HepG2 (cell line): ENCODE data around the gene DPEP1. TPM values are rescaled to one million over a fixed set of nuclear protein-coding genes. Genes with fewer than 3 reads are reported as not detected.

Experiments
- ATF3 ChIP-seq: sonication (generic); formaldehyde crosslinking; IDR thresholded peaks from 2 replicates; pipeline ENCODE4 v1.4.0; 2020; ENCODE audit warnings: missing genetic modification reagents
- CEBPG ChIP-seq: IDR thresholded peaks from 2 replicates; pipeline ENCODE4 v1.6.1; 2016
- FOXK1 ChIP-seq: sonication (generic); formaldehyde crosslinking; IDR thresholded peaks from 2 replicates; pipeline ENCODE4 v1.4.0; 2020; ENCODE audit warnings: low read depth, missing genetic modification reagents, borderline replicate concordance
- HBP1 ChIP-seq: IDR thresholded peaks from 2 replicates; pipeline ENCODE4 v1.6.1; 2016; ENCODE audit warnings: low read depth, control low read depth
- KDM6A ChIP-seq: IDR thresholded peaks from 2 replicates; pipeline ENCODE4 v1.6.1; 2016; ENCODE audit warnings: low read depth
- KLF11 ChIP-seq: IDR thresholded peaks from 2 replicates; pipeline ENCODE4 v1.6.1; 2016; ENCODE audit warnings: missing compliant biosample characterization
- MAZ ChIP-seq, 2 experiments: sonication (generic) in 1 of 2; formaldehyde crosslinking in 1 of 2; IDR thresholded peaks; 2 replicates each; pipeline versions ENCODE4 v1.5.0 to v1.6.1; 2012 to 2020; ENCODE audit warnings: low read depth in 2 of 2, mild to moderate bottlenecking in 2 of 2, borderline replicate concordance in 1 of 2, improper control_type of control experiment in 1 of 2, low read length in 1 of 2, missing genetic modification reagents in 1 of 2, moderate library complexity in 1 of 2
- MEF2D ChIP-seq: sonication (generic); formaldehyde crosslinking; IDR thresholded peaks from 2 replicates; pipeline ENCODE4 v1.5.1; 2020; ENCODE audit warnings: mild to moderate bottlenecking, missing genetic modification reagents
- MNT ChIP-seq: fragments of 450-650 bp; IDR thresholded peaks from 2 replicates; pipeline ENCODE4 v1.6.1; 2016
- MXD1 ChIP-seq: sonication (generic); formaldehyde crosslinking; IDR thresholded peaks from 2 replicates; pipeline ENCODE4 v1.4.0; 2020; ENCODE audit warnings: mild to moderate bottlenecking, missing genetic modification reagents
- NFKBIZ ChIP-seq: IDR thresholded peaks from 2 replicates; pipeline ENCODE4 v1.6.1; 2018; ENCODE audit warnings: missing genetic modification reagents, missing compliant biosample characterization
- PREB ChIP-seq: sonication (generic); formaldehyde crosslinking; IDR thresholded peaks from 2 replicates; pipeline ENCODE4 v1.4.0; 2020; ENCODE audit warnings: missing genetic modification reagents
- PRMT3 ChIP-seq: sonication (generic); formaldehyde crosslinking; IDR thresholded peaks from 2 replicates; pipeline ENCODE4 v1.8.1; 2022; ENCODE audit warnings: low read depth, mild to moderate bottlenecking, moderate library complexity, missing genetic modification reagents, borderline replicate concordance
- RFXANK ChIP-seq: IDR thresholded peaks from 2 replicates; pipeline ENCODE4 v1.6.1; 2016
- SP140L ChIP-seq: sonication (generic); formaldehyde crosslinking; IDR thresholded peaks from 2 replicates; pipeline ENCODE4 v1.4.0; 2020; ENCODE audit warnings: missing genetic modification reagents, borderline replicate concordance
- SRSF1 ChIP-seq: fragments of 200-400 bp; formaldehyde crosslinking; optimal IDR thresholded peaks from 2 replicates; pipeline ENCODE3; 2017; ENCODE audit warnings: mild to moderate bottlenecking, low read depth, low read length, moderate library complexity
- TSC22D2 ChIP-seq: sonication (generic); formaldehyde crosslinking; IDR thresholded peaks from 2 replicates; pipeline ENCODE4 v1.5.1; 2020; ENCODE audit warnings: missing genetic modification reagents, mild to moderate bottlenecking, borderline replicate concordance
- YEATS2 ChIP-seq: sonication (generic); formaldehyde crosslinking; IDR thresholded peaks from 2 replicates; pipeline ENCODE4 v1.4.0; 2020; ENCODE audit warnings: missing genetic modification reagents, borderline replicate concordance
- ZNF121 ChIP-seq: sonication (generic); formaldehyde crosslinking; IDR thresholded peaks from 2 replicates; pipeline ENCODE4 v1.5.0; 2020; ENCODE audit warnings: mild to moderate bottlenecking, missing genetic modification reagents
- ZNF205 ChIP-seq: IDR thresholded peaks from 2 replicates; pipeline ENCODE4 v1.6.1; 2018; ENCODE audit warnings: missing biosample characterization, missing genetic modification reagents
- ZNF235 ChIP-seq: sonication (generic); formaldehyde crosslinking; IDR thresholded peaks from 2 replicates; pipeline ENCODE4 v1.8.1; 2023; ENCODE audit warnings: mild to moderate bottlenecking, missing genetic modification reagents, borderline replicate concordance
- ZNF337 ChIP-seq: sonication (generic); formaldehyde crosslinking; IDR thresholded peaks from 2 replicates; pipeline ENCODE4 v1.5.1; 2020; ENCODE audit warnings: missing genetic modification reagents, low read depth, mild to moderate bottlenecking, borderline replicate concordance
- ZNF414 ChIP-seq: sonication (generic); formaldehyde crosslinking; IDR thresholded peaks from 2 replicates; pipeline ENCODE4 v1.5.0; 2020; ENCODE audit warnings: missing genetic modification reagents
- ZNF564 ChIP-seq: sonication (generic); formaldehyde crosslinking; IDR thresholded peaks from 2 replicates; pipeline ENCODE4 v1.8.1; 2023; ENCODE audit warnings: mild to moderate bottlenecking, missing genetic modification reagents
- polyA plus RNA-seq, 8 experiments: library from polyadenylated mRNA; depleted of rRNA in 3 of 8; stranded (reverse) in 7 of 8; unstranded in 1 of 8; fragments of >200 nt; fragmentation: Illumina TruSeq in 4 of 8; extraction: Trizol in 4 of 8; gene quantifications; 2 replicates each; pipeline versions ENCODE4 v1.2.1 to v1.2.3, GENCODE V29; 2011 to 2016; ENCODE audit warnings: low read depth in 4 of 8, missing spikeins in 1 of 8, mixed read lengths in 1 of 8; ENCODE audit not compliant: insufficient read depth in 1 of 8
- total RNA-seq, 5 experiments: library from RNA; depleted of rRNA; stranded (reverse); fragments of >200 nt; fragmentation: Illumina TruSeq; extraction: Trizol; gene quantifications; 2 replicates each; pipeline ENCODE4 v1.2.3, GENCODE V29; 2016; ENCODE audit warnings: low read depth in 1 of 5

The DPEP1 gene
- total and polyA plus RNA-seq, 2 of the 13 experiments (the other 11 are each of a cell fraction or from before 2014, with no cell fraction given) = 37.6 to 52.2 TPM

GRCh38 chr16:89624777-89625761 lies 11.6 kb downstream of the DPEP1 start (continued):
- TF ChIP-seq YEATS2 (CRISPR knock-in tag) (no peak), FOXK1 (CRISPR knock-in tag) (no peak), MNT (no peak), KLF11 (no peak), KDM6A (no peak), SP140L (no peak), TSC22D2 (no peak; the same call in 1 of the 2 replicates), ZNF205 (CRISPR knock-in tag) (no peak), ZNF337 (CRISPR knock-in tag) (no peak), RFXANK (CRISPR knock-in tag) (no peak), ZNF121 (CRISPR knock-in tag) (no peak), PREB (CRISPR knock-in tag) (no peak), SRSF1 (no peak), ATF3 (CRISPR knock-in tag) (no peak), ZNF414 (CRISPR knock-in tag) (no peak), NFKBIZ (CRISPR knock-in tag) (no peak), MEF2D (no peak), MAZ (IDR thresholded peaks at IDR 0.05; ENCODE audit: borderline replicate concordance, low read depth, low read length) (no peak), MAZ (CRISPR knock-in tag; IDR thresholded peaks at IDR 0.05; ENCODE audit: low read depth) (no peak), MXD1 (CRISPR knock-in tag) (no peak; the same call in 1 of the 2 replicates), ZNF235 (CRISPR knock-in tag) (no peak), HBP1 (CRISPR knock-in tag) (no peak), ZNF564 (CRISPR knock-in tag) (no peak), CEBPG (no peak), PRMT3 (CRISPR knock-in tag) (no peak)
